Frontal cortex (tissue), 4 donors: Measurements from ENCODE around the gene NAPB. TPM values are rescaled to one million over a fixed set of nuclear protein-coding genes. Genes with fewer than 3 reads are reported as not detected.
A peak's percentile ranks its signal among the peaks of the same experiment; 100 is the strongest.

ENCODE experiments used
- DNase-seq, 2 donors: peaks; one replicate each; pipeline ENCODE4 v3.0.0; 2012; ENCODE audit warnings: low spot score in 2 of 2
- FAIRE-seq: peaks from 2 replicates; lab custom pipeline; 2012; peaks lifted over from hg19 to GRCh38; lab: Jason Lieb, UNC
- total RNA-seq: library from RNA; depleted of rRNA; stranded (reverse); fragments of >200 nt; gene quantifications from one replicate; pipeline ENCODE4 v1.2.3, GENCODE V29; 2014
- donor health status: control.
- donor health status: control.
- donor health status: control.

Gene NAPB
- total RNA-seq, 1 donor from 2014 or later: 97.8 TPM

DNA sequence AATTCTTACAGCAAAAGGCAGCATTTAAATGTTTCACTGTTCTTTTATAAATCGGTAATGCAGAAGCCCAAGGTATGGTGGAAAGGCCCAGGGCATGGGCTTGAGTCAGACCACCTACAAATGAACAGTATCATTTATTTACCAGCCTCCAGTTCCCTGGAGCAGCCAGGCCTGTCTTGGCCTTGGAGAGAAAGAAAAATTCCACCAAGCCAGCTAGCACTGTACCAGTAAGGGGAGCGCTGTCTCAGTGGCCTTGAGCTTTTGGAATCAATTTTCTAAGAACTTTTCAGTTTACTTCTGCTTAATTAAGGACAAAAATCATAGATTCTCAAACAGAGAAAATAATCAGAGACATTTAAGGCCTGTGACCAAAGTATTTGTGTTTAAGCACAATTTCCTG lies 12.3 kb downstream of the NAPB start:
- DNase-seq (no peak), FAIRE-seq (no peak)

DNA sequence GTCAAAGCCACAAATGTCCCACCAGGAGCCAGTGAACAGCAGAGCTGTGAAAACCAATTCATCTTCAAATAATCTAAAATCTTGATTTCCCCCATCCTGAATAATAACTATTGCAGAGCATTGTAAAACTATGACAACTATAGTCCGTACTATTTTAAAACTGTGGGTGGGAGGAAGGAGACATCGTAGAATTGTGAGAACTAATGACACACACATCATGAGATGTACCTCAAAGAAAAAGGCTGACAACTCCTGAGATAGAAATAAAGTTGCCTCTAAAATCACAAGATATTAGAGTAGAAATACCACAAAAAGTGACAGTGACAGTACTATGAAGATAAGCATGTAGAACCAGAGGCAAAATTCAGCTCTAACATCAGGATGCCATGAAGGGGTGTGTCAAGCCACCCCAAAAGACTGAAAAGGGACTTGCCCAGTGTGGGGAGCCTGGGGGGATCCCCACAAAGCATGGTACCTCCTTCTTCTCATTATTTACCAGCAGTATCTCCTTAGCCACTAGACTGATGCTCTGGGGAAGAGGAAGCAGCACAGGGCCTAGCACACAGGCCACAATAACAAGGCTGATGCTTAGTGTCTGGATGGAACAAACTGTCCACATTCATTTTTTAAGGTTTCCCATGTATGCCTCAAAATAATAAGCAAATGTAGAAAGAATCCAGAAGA lies 13.4 kb downstream of the NAPB start:
- no peak for DNase-seq
- FAIRE-seq: no peak

DNA sequence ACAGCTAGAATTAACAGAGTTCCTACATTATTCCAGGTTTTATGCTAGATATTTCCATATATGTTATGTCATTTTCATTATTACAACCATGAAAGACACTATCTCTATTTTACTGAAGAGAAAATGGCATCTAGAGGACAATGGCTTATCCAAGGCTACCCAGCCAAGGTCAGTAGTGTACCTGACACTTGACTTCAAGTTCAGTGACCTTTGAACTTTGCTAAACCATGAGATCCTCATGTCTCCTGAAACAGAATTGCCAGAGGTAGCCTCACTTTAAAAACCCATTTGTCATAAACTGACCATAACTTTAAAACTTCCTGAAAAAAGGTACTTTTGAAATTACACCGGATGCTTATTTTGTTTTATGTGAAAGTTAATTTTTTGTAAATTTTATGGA lies 14.4 kb downstream of the NAPB start:
- no peak for DNase-seq
- no peak for FAIRE-seq

DNA sequence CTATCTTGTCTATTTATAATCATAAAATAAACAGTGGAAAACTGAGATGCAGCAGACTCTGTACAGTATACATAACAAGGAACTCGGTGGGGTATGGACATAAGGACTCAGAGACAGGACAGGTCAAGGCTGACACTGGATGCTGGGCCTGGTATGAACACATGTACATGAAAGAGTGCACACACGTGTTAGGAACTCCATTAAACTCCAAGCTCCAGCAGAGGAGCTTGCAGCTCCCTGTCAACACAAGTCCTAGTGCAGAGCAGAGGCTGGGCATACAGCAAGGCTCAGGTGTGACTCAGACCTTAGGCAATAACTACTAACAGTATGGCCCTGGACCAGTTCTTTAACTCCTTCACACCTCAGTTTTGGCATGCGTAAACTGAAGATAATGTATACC lies 17.1 kb downstream of the NAPB start:
- DNase-seq (no peak), FAIRE-seq (no peak)

DNA sequence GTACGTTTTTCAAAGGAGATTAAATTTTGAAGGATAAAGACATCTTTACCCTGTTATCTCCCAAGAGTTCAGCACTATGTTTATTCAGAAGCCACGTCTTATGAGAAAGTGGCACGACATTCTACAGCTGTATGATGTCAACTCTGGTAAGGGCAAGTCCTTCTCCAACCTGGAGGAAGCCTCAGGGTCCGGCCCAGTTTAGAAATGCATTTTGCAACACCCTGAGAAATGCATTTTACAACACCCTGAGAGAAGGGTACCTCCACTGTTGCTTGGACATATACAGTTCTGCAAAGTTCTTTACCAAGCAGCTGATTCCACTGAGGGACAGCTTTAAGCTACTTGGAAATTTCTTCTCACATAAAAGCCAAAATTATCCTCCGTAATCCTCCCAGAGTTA lies 17.5 kb downstream of the NAPB start:
- no peak for FAIRE-seq
- DNase-seq: no peak

DNA sequence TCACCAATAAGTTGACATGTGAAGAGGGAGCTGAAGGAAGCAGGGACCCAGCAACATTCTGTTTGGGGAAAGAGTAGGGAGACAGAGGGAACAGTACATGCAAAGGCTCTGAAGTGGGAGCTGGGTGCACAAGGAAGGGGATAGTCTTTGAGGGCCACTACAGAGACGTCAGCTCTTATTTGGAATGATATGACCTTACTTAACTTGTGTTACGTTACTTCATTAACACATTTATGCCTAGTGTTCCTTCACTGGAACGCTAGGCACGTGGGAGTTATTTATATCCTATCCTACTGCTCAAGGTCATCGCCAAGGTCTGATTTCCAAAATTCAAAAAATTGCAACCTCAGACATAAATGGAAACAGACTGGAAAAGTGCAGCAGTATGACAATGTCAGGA lies 20.2 kb downstream of the NAPB start:
- FAIRE-seq (no peak), DNase-seq (no peak)

DNA sequence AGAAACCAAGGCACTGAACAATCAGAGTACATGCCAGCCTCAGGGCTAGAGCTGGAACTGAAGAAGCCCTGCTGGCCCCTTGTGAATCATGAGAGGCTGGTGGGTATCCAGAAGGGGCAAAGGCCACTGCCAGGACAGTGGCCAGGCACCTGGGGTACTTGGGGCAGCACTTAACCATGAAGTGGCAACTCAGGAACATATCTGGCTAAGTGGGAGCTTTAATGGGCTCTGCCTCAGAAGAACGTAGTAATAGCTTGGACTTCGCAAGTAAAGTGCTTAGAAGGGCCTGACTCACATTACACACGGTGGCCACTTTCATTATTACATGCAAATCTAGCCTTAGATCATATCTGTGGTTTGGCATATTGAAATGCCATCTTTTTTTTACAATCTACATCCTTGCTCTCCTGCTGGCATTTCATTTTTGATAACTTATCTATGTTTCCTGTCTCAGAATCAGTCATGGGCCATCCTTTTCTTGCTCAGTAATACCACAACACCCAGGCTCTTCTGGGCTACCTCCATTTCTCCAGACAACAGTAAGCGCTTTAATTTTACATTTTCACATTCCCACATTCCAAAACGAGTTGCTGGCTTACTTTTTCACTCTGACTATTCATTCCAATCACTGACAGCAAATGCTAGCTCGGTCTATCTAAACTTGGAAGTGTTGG lies 21.6 kb downstream of the NAPB start:
- FAIRE-seq (no peak), DNase-seq (no peak)

DNA sequence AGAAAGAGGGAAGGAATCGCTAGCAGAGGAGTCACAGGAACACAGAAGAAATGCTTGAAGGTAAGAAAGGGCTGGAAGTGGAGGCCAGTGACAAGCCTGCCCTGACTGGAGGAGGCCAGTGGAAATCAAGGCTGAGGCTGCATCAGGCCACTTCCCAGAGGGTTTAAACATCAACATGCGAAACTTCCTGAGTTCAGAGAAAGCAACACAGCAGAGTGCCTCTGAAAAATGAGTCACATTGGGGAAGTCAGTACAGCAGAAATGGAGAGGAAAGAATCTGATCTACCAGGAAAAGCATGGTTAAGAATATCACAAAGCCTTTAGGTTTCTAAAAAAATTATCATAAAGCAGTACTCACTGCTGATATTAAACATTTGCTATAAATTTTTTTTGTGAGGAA lies 23.3 kb downstream of the NAPB start:
- FAIRE-seq: no peak
- DNase-seq: peak in 1 of 2 donors; percentile 28

DNA sequence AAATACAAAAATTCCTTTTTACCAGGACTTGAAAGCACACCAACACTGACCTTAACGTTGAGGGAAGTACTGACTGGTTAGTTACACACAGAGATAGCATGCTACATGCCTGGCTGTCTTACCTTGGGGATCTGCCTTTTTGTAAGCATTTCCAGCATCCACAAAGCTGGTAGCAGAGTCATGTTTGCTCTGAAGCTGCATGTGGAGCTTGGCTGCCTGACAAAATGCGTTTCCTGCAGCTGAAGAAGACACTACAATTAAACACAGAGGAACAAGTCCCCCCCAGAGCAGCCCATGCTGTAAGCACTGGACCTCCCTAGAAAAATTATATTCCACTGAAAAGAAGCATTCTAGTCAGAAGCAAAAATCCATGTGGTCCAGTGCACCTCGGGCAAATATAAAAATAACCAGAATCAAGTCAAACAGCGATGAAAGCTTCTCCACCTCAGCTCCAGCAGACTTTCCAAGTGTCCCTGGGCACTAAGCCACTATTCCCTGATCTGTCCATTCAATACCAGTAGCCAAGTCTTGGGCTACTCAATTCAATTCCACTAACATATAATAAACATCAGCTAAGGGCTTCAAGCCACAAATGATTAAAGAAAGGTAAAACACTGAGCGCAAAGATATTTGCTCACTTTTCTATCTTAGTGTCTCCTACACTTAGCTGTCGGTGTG lies 24.2 kb downstream of the NAPB start:
- no peak for DNase-seq
- no peak for FAIRE-seq

DNA sequence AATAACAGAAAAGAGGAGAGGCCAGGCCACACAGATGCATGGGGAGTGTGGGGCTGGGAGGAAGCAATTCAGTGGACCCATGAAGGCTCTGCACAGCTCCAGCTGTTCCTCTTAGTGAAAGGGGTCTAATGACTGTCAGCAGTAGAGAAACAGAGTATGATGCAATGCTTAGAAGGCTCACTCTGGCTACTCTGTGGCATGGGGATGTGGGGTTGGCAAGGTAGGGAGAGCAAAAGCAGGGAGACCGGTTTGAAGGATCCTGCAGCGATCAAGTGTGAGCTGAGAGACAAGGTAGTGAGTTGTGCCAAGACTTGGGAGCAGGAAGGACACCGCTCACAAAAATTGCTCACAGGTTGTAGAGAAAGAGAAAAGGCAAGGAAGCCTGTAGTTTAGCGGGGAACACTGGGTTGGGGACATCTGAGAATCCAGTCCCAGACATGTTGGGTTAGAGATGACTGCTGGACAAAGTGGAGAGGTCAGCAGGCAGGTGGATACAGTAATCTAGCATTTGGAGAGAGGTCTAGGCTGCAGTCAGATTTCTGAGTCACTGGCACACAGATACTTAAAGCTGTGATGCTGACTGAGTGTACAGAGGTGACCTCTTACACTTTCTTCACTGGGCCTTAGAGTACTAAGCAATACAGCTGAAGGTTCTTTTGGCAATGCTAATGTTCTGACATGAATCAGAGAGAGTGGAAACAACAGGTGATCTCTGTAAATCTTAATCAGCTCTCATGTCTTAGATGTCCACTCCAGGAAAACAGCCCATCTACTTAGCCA lies 27.1 kb downstream of the NAPB start:
- DNase-seq: no peak
- no peak for FAIRE-seq

DNA sequence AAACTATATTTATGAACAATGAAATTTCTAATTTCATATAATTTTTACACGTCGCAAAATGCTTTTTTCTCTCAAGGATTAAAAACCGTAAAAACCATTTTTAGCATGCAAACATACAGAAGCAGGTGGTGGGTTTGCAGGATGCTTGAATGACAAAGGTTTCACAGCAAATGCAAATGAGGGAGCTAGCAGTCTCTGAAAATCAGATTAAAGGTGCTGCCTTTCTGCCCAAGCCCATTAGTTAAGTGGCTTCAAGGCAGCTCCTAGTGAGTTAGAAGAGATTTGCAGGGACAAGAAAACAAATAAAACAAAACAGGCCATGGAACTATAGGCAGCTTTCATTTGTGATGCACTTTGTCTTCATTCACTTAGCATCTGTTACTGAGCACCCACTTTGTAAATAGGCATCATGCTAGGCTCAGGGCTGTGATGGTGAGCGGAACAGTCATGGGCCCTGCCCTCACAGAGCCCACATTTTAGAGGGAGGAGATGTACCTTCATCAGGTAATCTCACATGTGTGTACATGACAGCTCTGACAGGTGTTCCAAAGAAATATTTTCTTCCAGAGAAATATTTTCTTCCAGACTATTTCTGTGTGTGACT lies 29.5 kb downstream of the NAPB start:
- FAIRE-seq (no peak), DNase-seq (no peak)

DNA sequence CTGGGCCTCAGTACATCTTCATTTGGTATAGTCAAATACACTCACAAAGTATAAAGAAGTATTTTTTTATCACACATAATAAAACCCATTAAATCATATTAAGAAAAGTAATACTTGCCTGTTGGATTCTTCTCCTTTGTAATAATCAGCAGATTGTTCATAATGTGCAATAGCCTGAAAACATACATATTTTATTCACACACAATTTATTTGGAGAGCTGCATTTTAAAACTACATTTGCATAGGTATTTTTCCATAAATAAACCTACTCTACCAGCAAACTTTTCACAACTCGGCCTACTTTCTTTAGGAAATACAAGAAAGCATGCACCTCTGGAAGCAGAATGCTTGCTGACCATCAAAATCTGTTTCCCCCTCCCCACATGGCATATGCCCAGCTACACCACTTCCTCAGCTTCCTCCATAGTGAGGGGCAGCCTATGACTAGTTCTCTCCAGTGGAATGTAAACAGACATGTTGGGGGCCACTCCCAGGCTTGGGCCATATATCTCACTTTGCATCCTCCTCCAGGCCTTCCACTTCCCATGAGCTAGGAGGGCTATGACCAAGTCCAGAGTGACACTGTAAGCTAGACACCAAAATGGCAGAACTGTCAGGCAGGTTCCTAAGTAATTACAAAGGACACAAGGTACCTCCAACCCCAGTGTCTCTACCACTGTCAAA lies 31.1 kb downstream of the NAPB start:
- DNase-seq (no peak), FAIRE-seq (no peak)

DNA sequence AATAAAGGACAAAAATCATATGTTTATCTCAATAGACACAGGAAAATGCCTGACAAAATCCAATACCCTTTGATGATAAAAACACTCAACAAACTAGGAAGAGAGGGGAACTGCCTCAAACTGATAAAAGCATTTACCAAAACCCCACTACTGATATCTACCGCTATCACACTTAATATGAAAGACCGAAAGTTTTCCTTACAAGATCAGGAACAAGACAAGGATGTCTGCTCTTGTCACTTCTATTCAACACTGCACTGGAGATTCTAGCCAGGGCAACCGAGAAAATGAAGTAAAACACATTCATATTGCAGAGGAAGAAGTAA lies 34.2 kb downstream of the NAPB start:
- DNase-seq: no peak
- FAIRE-seq: no peak

DNA sequence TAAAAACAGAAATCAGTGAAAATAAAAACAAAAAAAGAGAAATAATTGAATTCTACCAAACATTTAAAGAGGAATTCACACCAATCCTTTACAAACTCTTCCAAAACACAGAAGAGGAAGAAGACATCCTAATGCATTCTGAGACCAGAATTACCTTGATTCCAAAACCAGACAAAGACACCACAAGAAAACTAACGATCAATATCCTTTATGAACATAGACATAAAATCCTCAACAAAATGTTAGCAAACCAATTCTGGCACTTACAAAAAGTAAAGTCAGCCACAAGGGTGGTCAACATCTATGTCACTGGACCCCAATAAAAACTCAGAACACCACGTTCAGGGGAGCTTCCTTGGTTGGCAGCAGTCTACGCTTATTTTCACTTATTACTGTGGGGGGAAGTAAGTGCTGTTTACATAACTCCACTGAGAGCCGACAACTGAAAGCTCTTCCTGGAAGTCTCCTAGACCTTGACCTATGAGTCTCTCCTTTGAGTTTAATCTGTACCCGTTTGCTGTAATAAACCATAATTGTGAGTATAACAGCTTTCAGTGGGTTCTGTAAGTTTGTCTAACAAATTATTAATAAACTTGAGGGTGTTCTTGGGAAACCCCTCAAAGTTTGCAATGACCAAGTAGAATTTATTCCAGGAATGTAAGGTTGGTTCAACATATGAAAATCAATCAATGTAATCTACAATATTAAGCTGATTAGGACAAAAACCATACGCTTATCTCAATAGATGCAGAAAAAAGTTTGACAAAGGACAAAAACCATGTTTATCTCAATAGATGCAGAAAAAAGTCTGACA lies 34.8 kb downstream of the NAPB start:
- FAIRE-seq: no peak
- no peak for DNase-seq

DNA sequence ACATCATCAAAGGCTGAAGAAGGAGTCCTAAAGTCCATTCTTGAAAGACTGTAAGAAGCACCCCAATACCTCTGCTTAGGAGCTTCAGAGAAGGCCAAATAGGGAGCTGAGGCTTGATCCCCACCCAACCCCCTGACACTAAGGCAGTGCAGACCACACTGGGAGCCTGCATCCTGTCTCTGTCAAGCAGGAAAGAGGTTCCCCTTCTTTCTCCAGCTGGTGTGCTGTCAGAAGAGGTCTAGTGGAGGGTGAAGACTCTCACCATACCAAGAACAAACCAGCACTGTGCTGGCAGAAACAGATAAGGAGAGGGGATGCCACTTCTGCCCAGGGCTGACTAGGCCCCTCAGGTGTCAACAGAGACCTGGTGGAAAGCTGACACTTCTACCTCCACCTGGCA lies 39.4 kb downstream of the NAPB start:
- no peak for DNase-seq
- FAIRE-seq: no peak

DNA sequence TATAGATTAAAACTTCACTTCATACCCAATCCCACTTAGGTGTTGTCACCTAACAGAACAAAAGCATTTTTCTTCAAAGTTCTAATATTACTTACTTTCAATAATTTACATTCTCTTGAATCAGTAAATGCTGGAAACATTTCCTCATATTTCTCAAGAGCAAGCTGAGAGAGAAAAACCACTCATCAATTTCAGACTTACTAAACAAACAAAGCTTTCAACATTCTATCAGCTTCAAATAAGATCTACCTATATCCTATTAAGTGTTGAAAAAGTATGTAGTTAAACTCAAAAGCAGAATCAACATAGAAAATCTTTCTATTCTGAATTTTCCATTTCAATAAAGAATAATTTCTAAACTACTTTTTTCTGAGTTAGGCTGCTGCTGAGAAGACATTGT lies 41.5 kb downstream of the NAPB start:
- FAIRE-seq (no peak), DNase-seq (no peak)

DNA sequence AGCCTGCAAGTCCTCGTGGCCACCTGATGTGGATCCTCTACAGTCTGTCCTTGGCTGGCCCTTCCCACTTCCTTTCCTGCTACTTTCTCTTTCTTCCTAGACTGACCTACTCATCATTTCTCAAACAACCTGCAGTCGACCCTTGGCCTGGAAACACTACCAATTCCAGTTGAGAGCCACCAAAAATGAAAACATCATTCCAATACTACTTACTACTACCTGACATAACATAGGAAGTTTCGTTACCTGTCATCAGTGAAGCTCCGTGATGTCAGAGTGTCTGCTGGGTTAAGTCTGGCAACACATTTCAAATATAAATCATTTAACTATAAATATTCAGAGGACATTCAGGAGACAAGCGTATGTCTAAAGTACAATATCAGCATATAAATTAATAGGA lies 45.5 kb downstream of the NAPB start:
- FAIRE-seq: no peak
- no peak for DNase-seq

DNA sequence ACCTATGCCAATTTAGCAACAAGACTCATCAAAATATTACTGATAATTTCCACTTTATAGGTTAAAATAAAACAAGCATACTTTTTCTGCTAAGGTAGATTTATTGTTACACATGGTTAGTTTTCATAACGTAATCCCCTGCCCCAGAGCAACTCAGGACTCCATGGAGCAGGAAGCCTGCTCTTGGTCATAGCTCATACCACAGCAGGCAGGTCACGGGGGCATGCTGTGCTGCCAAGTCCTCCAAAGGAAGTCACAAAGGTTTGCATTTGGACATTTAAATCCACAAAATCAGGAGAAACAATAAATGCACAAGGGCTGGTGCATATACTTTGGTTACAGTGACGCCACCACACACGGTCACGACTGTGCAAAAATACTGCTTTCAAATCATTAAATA lies 46.8 kb downstream of the NAPB start:
- FAIRE-seq: no peak

DNA sequence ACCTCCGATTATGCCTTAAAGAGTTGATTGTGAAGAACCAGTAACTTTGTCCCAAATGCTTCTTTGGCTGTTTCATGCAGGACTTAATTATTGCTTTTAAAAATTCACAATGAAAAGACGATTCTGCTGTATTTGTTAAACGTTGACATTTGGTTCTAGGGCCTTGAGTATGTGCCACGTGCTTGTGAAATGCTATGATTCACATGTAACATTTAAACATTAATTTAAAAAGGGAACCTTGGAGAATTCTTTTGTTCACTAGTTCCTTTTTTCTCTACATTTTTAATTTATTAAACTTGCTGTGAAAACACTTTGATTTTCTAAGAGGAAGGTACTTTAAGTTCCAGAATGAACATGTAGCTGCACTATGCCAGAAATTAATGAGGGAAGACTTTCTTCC lies 49.8 kb downstream of the NAPB start:
- DNase-seq: no peak
- no peak for FAIRE-seq

More for the DNA sequence above, 46.8 kb downstream of the NAPB start:
- no peak for DNase-seq
